SJSA1 (cell line): ENCODE data around the gene THEMIS2. TPM values are rescaled to one million over a fixed set of nuclear protein-coding genes. Genes with fewer than 3 reads are reported as not detected.

ENCODE experiments used
- DNase-seq, 2 experiments: peaks; one replicate each; pipeline ENCODE4 v3.0.0-alpha.2; 2015 to 2020; ENCODE audit warnings: low spot score in 2 of 2, low read depth in 1 of 2
- H3K27ac ChIP-seq: fragments of 250-450 bp; sonication (Bioruptor Pico); 2 replicates; pipeline ENCODE4 v1.5.1; 2020; ENCODE audit warnings: mild to moderate bottlenecking, moderate library complexity
- H3K27me3 ChIP-seq: fragments of 250-450 bp; sonication (Bioruptor Pico); replicated peaks from 2 replicates; pipeline ENCODE4 v1.5.1; 2020; ENCODE audit warnings: mild to moderate bottlenecking, moderate library complexity
- H3K36me3 ChIP-seq: fragments of 250-450 bp; sonication (Bioruptor Pico); 2 replicates; pipeline ENCODE4 v1.5.1; 2020; ENCODE audit warnings: mild to moderate bottlenecking
- H3K4me1 ChIP-seq: fragments of 250-450 bp; sonication (Bioruptor Pico); replicated peaks from 2 replicates; pipeline ENCODE4 v1.6.1; 2021; ENCODE audit warnings: mild to moderate bottlenecking
- H3K4me3 ChIP-seq: fragments of 250-450 bp; sonication (Bioruptor Pico); 2 replicates; pipeline ENCODE4 v1.5.1; 2020; ENCODE audit warnings: mild to moderate bottlenecking
- H3K9me3 ChIP-seq: fragments of 250-450 bp; sonication (Bioruptor Pico); replicated peaks from 2 replicates; pipeline ENCODE4 v1.5.1; 2020; ENCODE audit warnings: mild to moderate bottlenecking
- total RNA-seq: library from RNA; depleted of rRNA; stranded (reverse); fragments of >200 nt; shearing (Covaris generic); gene quantifications from 2 replicates; pipeline ENCODE4 v1.2.3, GENCODE V29; 2014; rRNA removed

The THEMIS2 gene
- total RNA-seq, 1 experiment from 2014 or later, result 1.7 TPM

GRCh38 chr1:27931759-27932158 is 59.4 kb downstream of the THEMIS2 start:
- Histone ChIP-seq H3K4me1 (no peaks in the 10 kb centered on the region), H3K27ac (no peak overlapping the region), H3K27me3 (no peaks in the 10 kb centered on the region), H3K4me3 (no peak overlapping the region), H3K36me3 (no peaks in the 10 kb centered on the region), H3K9me3 (no peaks in the 10 kb centered on the region)
- DNase-seq, result no peak

- no peak within 1 kb of the TSS for H3K4me3 ChIP-seq
- no peaks in the 10 kb centered on the region for H3K9me3 ChIP-seq
- no peak for DNase-seq
- H3K36me3 ChIP-seq, result no peaks in the 10 kb centered on the region
- H3K27me3 ChIP-seq, result no peaks in the 10 kb centered on the region
- peaks cover 7% of the 10 kb centered on the region; the same call in 1 of the 2 replicates for H3K4me1 ChIP-seq
- H3K27ac ChIP-seq, result no peak within 1 kb of the TSS
Measured at GRCh38 chr1:27934818-27935549, 62.6 kb downstream of the THEMIS2 start, which contains the start of gene SMPDL3B. Gene SMPDL3B (plus strand): TSS chr1:27935000. CDS start chr1:27935184, 184 bp downstream.

GRCh38 chr1:27935721-27936120 is 63.4 kb downstream of the THEMIS2 start:
- peaks cover 7% of the 10 kb centered on the region; the same call in 1 of the 2 replicates for H3K4me1 ChIP-seq
- no peak for DNase-seq
- H3K4me3 ChIP-seq, result no peak overlapping the region
- H3K27ac ChIP-seq, result no peak overlapping the region
- no peaks in the 10 kb centered on the region for H3K36me3 ChIP-seq
- no peaks in the 10 kb centered on the region for H3K27me3 ChIP-seq
- no peaks in the 10 kb centered on the region for H3K9me3 ChIP-seq

Other genes with a start within 250 kb of the THEMIS2 start
- gene FGR, start 237.4 kb upstream of the THEMIS2 start, total RNA-seq, result not detected in 2 replicates
- gene IFI6, start 200.4 kb upstream of the THEMIS2 start, total RNA-seq, result 54.6 and 97.5 TPM in 2 replicates
- gene FAM76A, start 146.6 kb upstream of the THEMIS2 start, total RNA-seq, result 12.5 and 12.7 TPM in 2 replicates
- 67.5 and 76.5 TPM in 2 replicates for gene STX12, start 99.3 kb upstream of the THEMIS2 start, total RNA-seq
- 33.5 and 60.0 TPM in 2 replicates for gene PPP1R8, start 41.8 kb upstream of the THEMIS2 start, total RNA-seq
- 61.3 and 63.6 TPM in 2 replicates for gene RPA2, start 42.0 kb downstream of the THEMIS2 start, total RNA-seq
- 0.11 TPM in 1 of 2 replicates, not detected in the other for gene SMPDL3B, start 62.5 kb downstream of the THEMIS2 start, total RNA-seq
- gene XKR8, start 87.4 kb downstream of the THEMIS2 start, total RNA-seq, result 2.9 and 4.9 TPM in 2 replicates
- 11.4 and 13.0 TPM in 2 replicates for gene EYA3, start 216.1 kb downstream of the THEMIS2 start, total RNA-seq